T-cell (primary cell): ENCODE data around the gene TTC7B. TPM values are rescaled to one million over a fixed set of nuclear protein-coding genes. Genes with fewer than 3 reads are reported as not detected.

Source experiments
- ATAC-seq, 4 experiments: fragments of 200-7000 bp in 3 of 4; fragments of 150-1000 bp in 1 of 4; cut with Tn5 transposase; replicated peaks in 1 of 4; 1 replicate in 3 of 4; 2 replicates in 1 of 4; pipeline ENCODE4 v1.10.0; 2021; ENCODE audit warnings: moderate library complexity in 3 of 4, mild to moderate bottlenecking in 2 of 4, moderate number of reproducible peaks in 1 of 4
- CTCF ChIA-PET, 2 donors: fragments of 300-600 bp; sonication (Branson Sonifier 250); formaldehyde crosslinking; loops; one replicate each; lab custom pipeline; 2022; ENCODE audit warnings: antibody characterized with exemption in 2 of 2; lab: Charles Lee
- POLR2A ChIA-PET, 2 donors: fragments of 300-600 bp; sonication (Branson Sonifier 250); formaldehyde crosslinking; loops; one replicate each; lab custom pipeline; 2022; ENCODE audit warnings: antibody characterized with exemption in 2 of 2; lab: Charles Lee
- DNase-seq, 35 experiments: peaks; one replicate each; pipeline versions ENCODE4 v3.0.0 to v3.0.0-alpha.2; 2013 to 2023
- H3K27ac ChIP-seq: one replicate; pipeline ENCODE4 v1.5.1; 2013; ENCODE audit warnings: low read length
- H3K27me3 ChIP-seq, 2 experiments: replicated peaks in 1 of 2; 1 replicate in 1 of 2; 2 replicates in 1 of 2; pipeline versions ENCODE4 v1.6.1 to v1.7.0; 2013; ENCODE audit warnings: low read length in 1 of 2, mixed read lengths in 1 of 2; ENCODE audit not compliant: control insufficient read depth in 2 of 2, insufficient read depth in 2 of 2; ENCODE audit errors: extremely low read depth in 1 of 2
- H3K36me3 ChIP-seq, 2 donors: 1 replicate in 1 of 2; 2 replicates in 1 of 2; pipeline versions ENCODE4 v1.6.1 to v1.7.0; 2013; ENCODE audit warnings: low read length in 1 of 2; ENCODE audit not compliant: control insufficient read depth in 2 of 2, insufficient read depth in 1 of 2; ENCODE audit errors: extremely low read depth in 1 of 2
- H3K4me1 ChIP-seq, 2 experiments: 1 replicate in 1 of 2; 2 replicates in 1 of 2; pipeline versions ENCODE4 v1.6.1 to v1.7.0; 2013; ENCODE audit warnings: low read length in 2 of 2, mixed read lengths in 1 of 2; ENCODE audit not compliant: insufficient read depth in 2 of 2, control insufficient read depth in 1 of 2; ENCODE audit errors: extremely low read depth in 1 of 2
- H3K4me3 ChIP-seq, 2 donors: 1 replicate in 1 of 2; 2 replicates in 1 of 2; pipeline versions ENCODE4 v1.5.1 to v1.7.0; 2013; ENCODE audit warnings: mild to moderate bottlenecking in 2 of 2, low read length in 1 of 2, moderate library complexity in 1 of 2; ENCODE audit not compliant: control insufficient read depth in 1 of 2; ENCODE audit errors: extremely low read depth in 1 of 2
- H3K9me3 ChIP-seq: 2 replicates; pipeline ENCODE4 v1.7.0; 2013
- H3K27ac Mint-ChIP-seq, 2 donors: one replicate each; pipeline ENCODE4 v1.8.0; 2020 to 2021; ENCODE audit warnings: mild to moderate bottlenecking in 2 of 2, mixed read lengths in 2 of 2
- H3K27me3 Mint-ChIP-seq, 2 donors: one replicate each; pipeline ENCODE4 v1.8.0; 2021 to 2022; ENCODE audit warnings: mixed read lengths in 2 of 2
- H3K36me3 Mint-ChIP-seq: one replicate; pipeline ENCODE4 v1.8.0; 2021; ENCODE audit warnings: mixed read lengths
- H3K4me1 Mint-ChIP-seq, 3 donors: one replicate each; pipeline ENCODE4 v1.8.0; 2020 to 2022; ENCODE audit warnings: mixed read lengths in 3 of 3, mild to moderate bottlenecking in 1 of 3
- H3K4me3 Mint-ChIP-seq, 3 donors: one replicate each; pipeline ENCODE4 v1.8.0; 2020 to 2022; ENCODE audit warnings: mild to moderate bottlenecking in 3 of 3, mixed read lengths in 3 of 3, moderate library complexity in 3 of 3
- H3K9me3 Mint-ChIP-seq, 3 donors: one replicate each; pipeline ENCODE4 v1.8.0; 2020 to 2022; ENCODE audit warnings: mixed read lengths in 3 of 3
- WGBS: methylation state at CpG from one replicate; pipeline ENCODE4 v1.1.5; 2013; ENCODE audit warnings: missing lambda C conversion rate; ENCODE audit not compliant: insufficient coverage; 5-methylcytosine and 5-hydroxymethylcytosine counted together
- total RNA-seq, 35 experiments: library from RNA in 6 of 35; stranded (reverse) in 6 of 35; fragments of 120-200 nt in 1 of 35; gene quantifications; one replicate each; pipeline versions ENCODE4 v1.2.1 to v1.2.4 and lab custom pipeline; 2013 to 2026

TTC7B gene
- total RNA-seq, 5 donors from 2014 or later (not counting 1 experiment from before 2014, with no cell fraction given): 1.5 to 2.6 (median 1.7) TPM

GRCh38 chr14:90853116-90853515 is 36.9 kb upstream of the TTC7B start:
- no peak overlapping the region for H3K4me3 ChIP-seq
- CTCF ChIA-PET: no interaction called here
- ATAC-seq: no peak
- no peaks in the 10 kb centered on the region for H3K4me1 Mint-ChIP-seq
- no peaks in the 10 kb centered on the region for H3K9me3 Mint-ChIP-seq
- no peak overlapping the region for H3K27ac ChIP-seq
- no peaks in the 10 kb centered on the region for H3K4me1 ChIP-seq
- H3K27ac Mint-ChIP-seq: no peak overlapping the region
- no peak for DNase-seq
- H3K4me3 Mint-ChIP-seq: no peak overlapping the region
- H3K36me3 Mint-ChIP-seq: peaks cover 13% of the 10 kb centered on the region
- H3K27me3 ChIP-seq: no peaks in the 10 kb centered on the region
- no peaks in the 10 kb centered on the region for H3K27me3 Mint-ChIP-seq
- no peaks in the 10 kb centered on the region for H3K36me3 ChIP-seq
- no peaks in the 10 kb centered on the region for H3K9me3 ChIP-seq
- POLR2A ChIA-PET: no interaction called here

- no peak for DNase-seq
- CTCF ChIA-PET: no interaction called here
- H3K9me3 ChIP-seq: no peaks in the 10 kb centered on the region
Measured at GRCh38 chr14:90851327-90852036, 35.3 kb upstream of the TTC7B start.

GRCh38 chr14:90850487-90850886 is 34.3 kb upstream of the TTC7B start:
- H3K27me3 ChIP-seq: no peaks in the 10 kb centered on the region
- ATAC-seq (no peak), DNase-seq (no peak)
- no peaks in the 10 kb centered on the region for H3K4me1 Mint-ChIP-seq
- H3K27ac Mint-ChIP-seq: no peak overlapping the region
- no peak overlapping the region for H3K27ac ChIP-seq
- no peaks in the 10 kb centered on the region for H3K9me3 Mint-ChIP-seq
- H3K36me3 ChIP-seq: no peaks in the 10 kb centered on the region
- no peaks in the 10 kb centered on the region for H3K4me1 ChIP-seq
- POLR2A ChIA-PET: no interaction called here
- H3K4me3 Mint-ChIP-seq: no peak overlapping the region
- H3K27me3 Mint-ChIP-seq: no peaks in the 10 kb centered on the region
- WGBS: 88% methylated on average over 1 of the region's 3 CpGs
- peaks cover 22% of the 10 kb centered on the region for H3K36me3 Mint-ChIP-seq
- H3K4me3 ChIP-seq: no peak overlapping the region
- CTCF ChIA-PET: interaction anchor here in 1 of 2 donors (0.6 kb wide), 1 partner anchor 287 kb away, joined by 5 read pairs; no protein-coding TSS in a partner anchor
- no peaks in the 10 kb centered on the region for H3K9me3 ChIP-seq

More at GRCh38 chr14:90851327-90852036, 35.3 kb upstream of the TTC7B start:
- ATAC-seq: no peak
- no peak overlapping the region for H3K27ac Mint-ChIP-seq
- H3K36me3 Mint-ChIP-seq: peaks cover 16% of the 10 kb centered on the region
- H3K9me3 Mint-ChIP-seq: no peaks in the 10 kb centered on the region
- Histone ChIP-seq H3K27me3 (no peaks in the 10 kb centered on the region), H3K4me1 (no peaks in the 10 kb centered on the region), H3K36me3 (no peaks in the 10 kb centered on the region), H3K27ac (no peak overlapping the region), H3K4me3 (no peak overlapping the region)
- H3K4me3 Mint-ChIP-seq: no peak overlapping the region
- WGBS: no CpG with 5 or more reads among the region's 5 CpGs
- no peaks in the 10 kb centered on the region for H3K27me3 Mint-ChIP-seq
- POLR2A ChIA-PET: no interaction called here
- no peaks in the 10 kb centered on the region for H3K4me1 Mint-ChIP-seq

GRCh38 chr14:90849787-90850444 is 33.7 kb upstream of the TTC7B start:
- Histone ChIP-seq H3K27me3 (peaks cover 0 to 2% of the 10 kb centered on the region in 2 experiments), H3K9me3 (no peaks in the 10 kb centered on the region), H3K36me3 (no peaks in the 10 kb centered on the region), H3K27ac (no peak overlapping the region), H3K4me3 (no peak overlapping the region), H3K4me1 (no peaks in the 10 kb centered on the region)
- Mint-ChIP-seq H3K27ac (no peak overlapping the region), H3K9me3 (no peaks in the 10 kb centered on the region), H3K4me1 (no peaks in the 10 kb centered on the region), H3K36me3 (peaks cover 20% of the 10 kb centered on the region), H3K4me3 (no peak overlapping the region), H3K27me3 (no peaks in the 10 kb centered on the region)
- WGBS: 100% methylated on average over 3 of the region's 7 CpGs
- no peak for DNase-seq
- POLR2A ChIA-PET: no interaction called here
- CTCF ChIA-PET: no interaction called here
- ATAC-seq: no peak

GRCh38 chr14:90848944-90849731 is 32.9 kb upstream of the TTC7B start:
- Histone ChIP-seq H3K27ac (no peak overlapping the region), H3K4me3 (no peak overlapping the region), H3K4me1 (no peaks in the 10 kb centered on the region), H3K36me3 (no peaks in the 10 kb centered on the region), H3K9me3 (no peaks in the 10 kb centered on the region), H3K27me3 (peaks cover 0 to 2% of the 10 kb centered on the region in 2 experiments)
- WGBS: 93% methylated on average over 12 of the region's 17 CpGs
- Mint-ChIP-seq H3K36me3 (peaks cover 20% of the 10 kb centered on the region), H3K4me3 (no peak overlapping the region), H3K27me3 (no peaks in the 10 kb centered on the region), H3K4me1 (no peaks in the 10 kb centered on the region), H3K9me3 (no peaks in the 10 kb centered on the region), H3K27ac (no peak overlapping the region)
- ATAC-seq (no peak), DNase-seq (no peak)
- CTCF ChIA-PET: no interaction called here
- POLR2A ChIA-PET: no interaction called here

- 100% methylated on average over 1 of the region's 4 CpGs for WGBS
- CTCF ChIA-PET: no interaction called here
Measured at GRCh38 chr14:90846511-90846910, 30.3 kb upstream of the TTC7B start.

More at GRCh38 chr14:90846511-90846910, 30.3 kb upstream of the TTC7B start:
- Histone ChIP-seq H3K4me3 (no peak overlapping the region), H3K27ac (no peak overlapping the region), H3K36me3 (no peaks in the 10 kb centered on the region), H3K4me1 (no peaks in the 10 kb centered on the region), H3K9me3 (no peaks in the 10 kb centered on the region), H3K27me3 (peaks cover 0 to 2% of the 10 kb centered on the region in 2 experiments)
- Mint-ChIP-seq H3K4me3 (no peak overlapping the region), H3K4me1 (peaks cover 4 to 5% (median 5%) of the 10 kb centered on the region in 3 donors), H3K27ac (no peak overlapping the region), H3K27me3 (no peaks in the 10 kb centered on the region), H3K9me3 (no peaks in the 10 kb centered on the region), H3K36me3 (peaks cover 20% of the 10 kb centered on the region)
- POLR2A ChIA-PET: no interaction called here
- DNase-seq (no peak), ATAC-seq (no peak)
